ENCODE results near the gene THG1L. TPM values are rescaled to one million over a fixed set of nuclear protein-coding genes. Genes with fewer than 3 reads are reported as not detected.

The THG1L gene
- total and polyA plus RNA-seq, 10 of the 15 experiments (the other 5 are each of a cell fraction or from before 2014, with no cell fraction given) = 24.8 to 58.0 (median 34.5) TPM

GRCh38 chr5:157734436-157734835, 3.2 kb downstream of the THG1L start:
- Histone ChIP-seq H3K27me3 (replicated peaks in 1 of 2; ENCODE audit: control insufficient read depth in 2 of 2, insufficient read depth in 2 of 2, low read length in 1 of 2) (no peaks in the 10 kb centered on the region), H3K36me3 (ENCODE audit: control insufficient read depth in 2 of 2, insufficient read depth in 2 of 2, low read length in 1 of 2) (peaks cover 2 to 4% of the 10 kb centered on the region in 2 experiments; a peak in 3 of 4 replicates), H3K9ac (ENCODE audit: control insufficient read depth, insufficient read depth, low read length) (no peak overlapping the region), H3K9me3 (replicated peaks; ENCODE audit: control insufficient read depth, insufficient read depth, low read length) (no peaks in the 10 kb centered on the region), H4K20me1 (ENCODE audit: control insufficient read depth, insufficient read depth) (no peaks in the 10 kb centered on the region), H3K4me3 (no peak overlapping the region), H2AFZ (ENCODE audit: control insufficient read depth, low read depth, low read length) (no peak overlapping the region), H3K27ac (ENCODE audit: control insufficient read depth, insufficient read depth) (no peak overlapping the region), H3K4me1 (ENCODE audit: control insufficient read depth, insufficient read depth, low read length) (peaks cover 12% of the 10 kb centered on the region), H3K79me2 (ENCODE audit: control insufficient read depth, insufficient read depth, low read length) (peaks cover 6% of the 10 kb centered on the region), H3K4me2 (ENCODE audit: control insufficient read depth, insufficient read depth) (no peak overlapping the region)
- POLR2A ChIA-PET = no interaction called here
- no peak for TF ChIP-seq ETV6 (conservative IDR thresholded peaks at IDR 0.05 in 1 of 2, IDR thresholded peaks at IDR 0.05 in 1 of 2; ENCODE audit: borderline replicate concordance in 1 of 2, low read depth in 1 of 2)
- no peak for TF ChIP-seq USF1 (IDR thresholded peaks at IDR 0.05; ENCODE audit: borderline replicate concordance, extremely low read length, insufficient read depth, low read depth, low read length)
- TF ChIP-seq TAF1 (IDR thresholded peaks at IDR 0.05; ENCODE audit: borderline replicate concordance, low read depth, low read length) = no peak
- TF ChIP-seq DPF2 (IDR thresholded peaks at IDR 0.05) = no peak
- BruUV-seq (replicated peaks) = no TSS peak
- CTCF ChIA-PET = no interaction called here
- ATAC-seq (no peak), DNase-seq (ENCODE audit: low read depth, low spot score) (no peak), FAIRE-seq (no peak)
- SMC1A ChIA-PET (ENCODE audit: uncharacterized antibody, unreplicated experiment) = no interaction called here
- RAD21 ChIA-PET (ENCODE audit: unreplicated experiment) = no interaction called here
- intact Hi-C loops (cut with micrococcal nuclease; ENCODE audit: unreplicated experiment) = loop anchor here (5.0 kb wide), 2 partner anchors 162 to 232 kb away; no protein-coding TSS in a partner anchor
- in situ Hi-C loops (cut with MboI) = no loop called here
- 96% methylated on average over 7 of the region's 7 CpGs for WGBS (ENCODE audit: insufficient coverage, insufficient replicate concordance, low lambda C conversion rate, missing lambda C conversion rate)

GRCh38 chr5:157735991-157736390, 4.8 kb downstream of the THG1L start:
- ATAC-seq (no peak), DNase-seq (ENCODE audit: low read depth, low spot score) (no peak), FAIRE-seq (no peak)
- ChIA-PET RAD21 (ENCODE audit: unreplicated experiment) (no interaction called here), POLR2A (no interaction called here), CTCF (interaction anchor here (0.5 to 0.9 kb wide), 3 partner anchors 9 to 407 kb away, joined by 3 to 5 read pairs (median 3); no protein-coding TSS in a partner anchor), SMC1A (ENCODE audit: uncharacterized antibody, unreplicated experiment) (interaction anchor here (1.5 kb wide), 1 partner anchor 304 kb away, joined by 3 read pairs; no protein-coding TSS in a partner anchor)
- Histone ChIP-seq H3K9me3 (replicated peaks; ENCODE audit: control insufficient read depth, insufficient read depth, low read length) (no peaks in the 10 kb centered on the region), H2AFZ (ENCODE audit: control insufficient read depth, low read depth, low read length) (no peak overlapping the region), H4K20me1 (ENCODE audit: control insufficient read depth, insufficient read depth) (no peaks in the 10 kb centered on the region), H3K36me3 (ENCODE audit: control insufficient read depth in 2 of 2, insufficient read depth in 2 of 2, low read length in 1 of 2) (peaks cover 2 to 4% of the 10 kb centered on the region in 2 experiments; a peak in 3 of 4 replicates), H3K79me2 (ENCODE audit: control insufficient read depth, insufficient read depth, low read length) (peaks cover 4% of the 10 kb centered on the region), H3K4me3 (no peak overlapping the region), H3K27me3 (replicated peaks in 1 of 2; ENCODE audit: control insufficient read depth in 2 of 2, insufficient read depth in 2 of 2, low read length in 1 of 2) (no peaks in the 10 kb centered on the region), H3K4me1 (ENCODE audit: control insufficient read depth, insufficient read depth, low read length) (no peaks in the 10 kb centered on the region), H3K9ac (ENCODE audit: control insufficient read depth, insufficient read depth, low read length) (no peak overlapping the region), H3K27ac (ENCODE audit: control insufficient read depth, insufficient read depth) (no peak overlapping the region), H3K4me2 (ENCODE audit: control insufficient read depth, insufficient read depth) (no peak overlapping the region)
- no TSS peak for BruUV-seq (replicated peaks)
- TF ChIP-seq RB1 (IDR thresholded peaks at IDR 0.05; ENCODE audit: borderline replicate concordance) (no peak), SUZ12 (IDR thresholded peaks at IDR 0.05; ENCODE audit: unreplicated experiment) (no peak), SRF (IDR thresholded peaks at IDR 0.05; ENCODE audit: low read depth in 2 of 2, low read length in 2 of 2) (no peak), SUPT20H (IDR thresholded peaks at IDR 0.05; ENCODE audit: borderline replicate concordance, control insufficient read depth, low read depth, low read length) (no peak), EZH2 (IDR thresholded peaks at IDR 0.05; ENCODE audit: borderline replicate concordance, control insufficient read depth, low read depth, low read length) (no peak), HDAC6 (IDR thresholded peaks at IDR 0.05; ENCODE audit: unreplicated experiment) (no peak), ATF3 (IDR thresholded peaks at IDR 0.05; ENCODE audit: borderline replicate concordance, extremely low read depth, low read depth, low read length) (no peak), EP300 (IDR thresholded peaks at IDR 0.05; ENCODE audit: borderline replicate concordance in 1 of 2, control insufficient read depth in 1 of 2, low read depth in 2 of 2, low read length in 2 of 2) (no peak), POU2F2 (IDR thresholded peaks at IDR 0.05; ENCODE audit: borderline replicate concordance, low read depth, low read length) (no peak)
- intact Hi-C loops (cut with micrococcal nuclease; ENCODE audit: unreplicated experiment) = no loop called here
- in situ Hi-C loops (cut with MboI) = no loop called here
- 91% methylated on average over 6 of the region's 6 CpGs for WGBS (ENCODE audit: insufficient coverage, insufficient replicate concordance, low lambda C conversion rate, missing lambda C conversion rate)

All from GM12878 (cell line).